ENCODE measurements around the gene INHA.

DNA sequence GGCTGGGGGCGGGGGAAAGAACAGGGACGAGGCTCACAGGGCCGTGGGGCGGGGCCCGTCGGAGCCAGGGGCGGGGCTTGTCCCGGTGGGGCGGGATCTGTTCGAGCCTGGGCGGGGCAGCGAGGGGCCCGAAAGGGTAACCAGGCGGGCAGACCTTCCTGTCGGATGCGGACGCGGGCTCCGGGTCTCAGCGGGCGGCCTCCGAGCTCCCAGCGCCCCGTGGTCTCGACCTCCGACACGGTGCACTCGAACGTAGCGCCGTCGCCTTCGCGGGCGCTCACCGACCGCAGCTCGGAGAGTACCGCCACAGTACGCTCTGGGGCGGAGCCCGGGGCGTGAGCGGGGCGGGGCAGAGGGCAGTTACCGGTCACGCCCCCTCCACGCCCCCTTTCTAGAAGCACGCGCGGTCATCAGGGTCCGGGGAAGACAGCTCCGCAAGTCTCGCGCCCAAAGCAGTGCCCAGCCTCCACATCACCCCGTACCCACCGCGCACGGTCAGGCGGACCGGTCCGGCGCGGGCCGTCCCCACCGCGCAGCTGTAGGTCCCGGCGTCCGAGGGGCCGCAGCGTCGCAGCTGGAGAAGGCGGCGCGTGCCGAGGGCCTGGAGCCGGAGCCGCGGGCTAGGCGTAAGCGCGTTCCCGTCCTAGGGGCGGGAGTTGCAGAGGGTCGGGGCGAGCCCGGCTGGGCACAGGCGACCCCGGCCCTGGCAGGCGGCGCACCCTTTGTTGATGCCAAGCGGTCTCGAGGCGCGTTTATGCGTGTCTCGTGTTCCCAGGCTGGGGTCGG is 19.5 kb upstream of the INHA start:
- TF ChIP-seq, protein P1, sequence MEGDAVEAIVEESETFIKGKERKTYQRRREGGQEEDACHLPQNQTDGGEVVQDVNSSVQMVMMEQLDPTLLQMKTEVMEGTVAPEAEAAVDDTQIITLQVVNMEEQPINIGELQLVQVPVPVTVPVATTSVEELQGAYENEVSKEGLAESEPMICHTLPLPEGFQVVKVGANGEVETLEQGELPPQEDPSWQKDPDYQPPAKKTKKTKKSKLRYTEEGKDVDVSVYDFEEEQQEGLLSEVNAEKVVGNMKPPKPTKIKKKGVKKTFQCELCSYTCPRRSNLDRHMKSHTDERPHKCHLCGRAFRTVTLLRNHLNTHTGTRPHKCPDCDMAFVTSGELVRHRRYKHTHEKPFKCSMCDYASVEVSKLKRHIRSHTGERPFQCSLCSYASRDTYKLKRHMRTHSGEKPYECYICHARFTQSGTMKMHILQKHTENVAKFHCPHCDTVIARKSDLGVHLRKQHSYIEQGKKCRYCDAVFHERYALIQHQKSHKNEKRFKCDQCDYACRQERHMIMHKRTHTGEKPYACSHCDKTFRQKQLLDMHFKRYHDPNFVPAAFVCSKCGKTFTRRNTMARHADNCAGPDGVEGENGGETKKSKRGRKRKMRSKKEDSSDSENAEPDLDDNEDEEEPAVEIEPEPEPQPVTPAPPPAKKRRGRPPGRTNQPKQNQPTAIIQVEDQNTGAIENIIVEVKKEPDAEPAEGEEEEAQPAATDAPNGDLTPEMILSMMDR (IDR thresholded peaks at IDR 0.05): no peak
- peak in 1 of 2 donors; percentile 34 for TF ChIP-seq POLR2A (IDR thresholded peaks at IDR 0.05)

All from adrenal gland (tissue), 5 donors.